Liver (tissue), 9 donors: Measurements from ENCODE around the gene REEP3. TPM values are rescaled to one million over a fixed set of nuclear protein-coding genes. Genes with fewer than 3 reads are reported as not detected.

Source experiments
- DNase-seq: peaks from one replicate; pipeline ENCODE4 v3.0.0-alpha.2; 2017; ENCODE audit warnings: low spot score
- H3K27ac ChIP-seq, 2 donors: one replicate each; pipeline ENCODE4 v1.7.0; 2013; ENCODE audit warnings: inconsistent platforms in 2 of 2, low read length in 2 of 2, control low read depth in 1 of 2, low read depth in 1 of 2, mild to moderate bottlenecking in 1 of 2
- H3K27me3 ChIP-seq, 4 donors: one replicate each; pipeline versions ENCODE4 v1.6.1 to v1.7.0; 2013; ENCODE audit warnings: low read length in 3 of 4, inconsistent platforms in 1 of 4, mild to moderate bottlenecking in 1 of 4, moderate library complexity in 1 of 4; ENCODE audit not compliant: control insufficient read depth in 4 of 4, insufficient read depth in 4 of 4
- H3K36me3 ChIP-seq, 4 donors: one replicate each; pipeline versions ENCODE4 v1.6.1 to v1.7.0; 2013; ENCODE audit warnings: low read length in 3 of 4, mild to moderate bottlenecking in 3 of 4, low read depth in 1 of 4, moderate library complexity in 1 of 4; ENCODE audit not compliant: control insufficient read depth in 4 of 4, insufficient read depth in 3 of 4
- H3K4me1 ChIP-seq, 4 donors: one replicate each; pipeline versions ENCODE4 v1.6.1 to v1.7.0; 2013; ENCODE audit warnings: low read length in 3 of 4, mild to moderate bottlenecking in 3 of 4, moderate library complexity in 1 of 4; ENCODE audit not compliant: control insufficient read depth in 4 of 4, insufficient read depth in 4 of 4
- H3K4me3 ChIP-seq, 3 donors: one replicate each; pipeline versions ENCODE4 v1.6.1 to v1.7.0; 2013; ENCODE audit warnings: low read length in 3 of 3, control low read depth in 1 of 3, low read depth in 1 of 3, mild to moderate bottlenecking in 1 of 3
- H3K9ac ChIP-seq, 2 donors: one replicate each; pipeline ENCODE4 v1.7.0; 2013; ENCODE audit warnings: low read length in 2 of 2, mild to moderate bottlenecking in 2 of 2, moderate library complexity in 2 of 2, control low read depth in 1 of 2, low read depth in 1 of 2
- H3K9me3 ChIP-seq, 4 donors: one replicate each; pipeline versions ENCODE4 v1.6.1 to v1.7.0; 2013; ENCODE audit warnings: low read length in 3 of 4; ENCODE audit not compliant: control insufficient read depth in 4 of 4
- EGR1 ChIP-seq, 2 donors: IDR thresholded peaks; 2 replicates each; pipeline ENCODE4 v1.6.1; 2016 to 2018; ENCODE audit warnings: antibody characterized with exemption in 2 of 2, low read depth in 2 of 2
- FOXA1 ChIP-seq: IDR thresholded peaks from 2 replicates; pipeline ENCODE4 v1.6.1; 2016; ENCODE audit warnings: antibody characterized with exemption
- FOXA2 ChIP-seq: IDR thresholded peaks from 2 replicates; pipeline ENCODE4 v1.6.1; 2016; ENCODE audit warnings: antibody characterized with exemption
- GABPA ChIP-seq, 2 donors: IDR thresholded peaks in 1 of 2; conservative IDR thresholded peaks in 1 of 2; 2 replicates each; pipeline ENCODE4 v1.6.1; 2016; ENCODE audit warnings: antibody characterized with exemption in 2 of 2, mild to moderate bottlenecking in 1 of 2, moderate library complexity in 1 of 2
- HNF4A ChIP-seq, 2 donors: conservative IDR thresholded peaks; 2 replicates each; pipeline ENCODE4 v1.6.1; 2016; ENCODE audit warnings: antibody characterized with exemption in 2 of 2, mild to moderate bottlenecking in 2 of 2
- HNF4G ChIP-seq: IDR thresholded peaks from 2 replicates; pipeline ENCODE4 v1.6.1; 2016; ENCODE audit warnings: antibody characterized with exemption
- JUND ChIP-seq, 2 donors: IDR thresholded peaks; 2 replicates each; pipeline ENCODE4 v1.6.1; 2016; ENCODE audit warnings: antibody characterized with exemption in 2 of 2
- NR2F2 ChIP-seq: IDR thresholded peaks from 2 replicates; pipeline ENCODE4 v1.6.1; 2016; ENCODE audit warnings: antibody characterized with exemption
- RAD21 ChIP-seq, 2 donors: IDR thresholded peaks; 2 replicates each; pipeline ENCODE4 v1.6.1; 2016; ENCODE audit warnings: antibody characterized with exemption in 2 of 2, mild to moderate bottlenecking in 2 of 2
- RXRA ChIP-seq, 2 donors: IDR thresholded peaks; 2 replicates each; pipeline ENCODE4 v1.6.1; 2017 to 2018; ENCODE audit warnings: antibody characterized with exemption in 2 of 2, mild to moderate bottlenecking in 1 of 2
- SP1 ChIP-seq: IDR thresholded peaks from 2 replicates; pipeline ENCODE4 v1.6.1; 2018; ENCODE audit warnings: antibody characterized with exemption, mild to moderate bottlenecking
- TAF1 ChIP-seq: conservative IDR thresholded peaks from 2 replicates; pipeline ENCODE4 v1.6.1; 2016; ENCODE audit warnings: antibody characterized with exemption, mild to moderate bottlenecking
- YY1 ChIP-seq: IDR thresholded peaks from 2 replicates; pipeline ENCODE4 v1.6.1; 2016; ENCODE audit warnings: antibody characterized with exemption, mild to moderate bottlenecking
- WGBS: extraction: QIAGEN DNeasy Blood & Tissue Kit; methylation state at CpG from one replicate; pipeline ENCODE4 v1.1.7; 2013; 5-methylcytosine and 5-hydroxymethylcytosine counted together
- polyA plus RNA-seq, 2 donors: library from polyadenylated mRNA; stranded (reverse) in 1 of 2; unstranded in 1 of 2; fragments of 200-250 nt in 1 of 2; fragments of >200 nt in 1 of 2; fragmentation: Nextera tagmentation in 1 of 2; extraction: Ambion mirVana in 1 of 2; gene quantifications; one replicate each; pipeline versions ENCODE4 v1.2.1 to v1.2.3, GENCODE V29; 2013 to 2015
- total RNA-seq, 2 donors: library from RNA; depleted of rRNA; stranded (reverse); fragments of >200 nt; gene quantifications; one replicate each; pipeline ENCODE4 v1.2.3, GENCODE V29; 2014
- TF ChIP-seq, protein P1 (sequence below): IDR thresholded peaks from 2 replicates; pipeline ENCODE4 v1.6.1; 2016; ENCODE audit warnings: antibody characterized with exemption, mild to moderate bottlenecking
- TF ChIP-seq, protein P2 (sequence below): fragments of 150-350 bp; IDR thresholded peaks from 2 replicates; pipeline ENCODE4 v1.5.1; 2017; ENCODE audit warnings: improper control_type of control experiment, low read depth, low read length; ENCODE audit not compliant: missing input control
- TF ChIP-seq, protein P3 (sequence below): IDR thresholded peaks from 2 replicates; pipeline ENCODE4 v1.6.1; 2016; ENCODE audit warnings: antibody characterized with exemption
- TF ChIP-seq, protein P4 (sequence below): IDR thresholded peaks from 2 replicates; pipeline ENCODE4 v1.6.1; 2016; ENCODE audit warnings: antibody characterized with exemption
- TF ChIP-seq, protein P5 (sequence below): IDR thresholded peaks from 2 replicates; pipeline ENCODE4 v1.6.1; 2016; ENCODE audit warnings: antibody characterized with exemption
- donor health status: healthy.
- donor health status: healthy.
- donor health status: healthy.
- donor health status: healthy.
- donor health status: healthy.

Gene REEP3
- total and polyA plus RNA-seq, 4 donors, result 7.9 to 26.9 (median 18.2) TPM

DNA sequence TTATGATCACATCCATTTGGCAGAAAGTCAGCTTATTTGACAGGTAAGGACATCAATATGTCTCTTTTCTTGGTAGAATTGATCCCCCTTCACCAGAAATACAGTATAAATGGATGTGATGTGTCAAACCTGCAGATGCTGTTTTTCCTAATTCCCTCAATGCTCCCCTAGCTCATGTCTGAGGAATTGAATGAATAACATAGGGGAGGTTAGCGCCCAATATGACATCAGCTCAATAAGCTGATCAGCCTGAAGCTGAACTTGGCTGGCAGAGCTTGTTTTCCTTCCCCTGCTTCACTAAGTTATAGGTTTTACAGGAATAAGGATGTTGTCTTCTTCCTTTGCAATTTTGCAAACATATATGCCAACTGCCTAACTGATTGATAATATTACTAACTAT is 132.5 kb downstream of the REEP3 start:
- no peak overlapping the region for H3K4me3 ChIP-seq
- no peak overlapping the region for H3K27ac ChIP-seq
- WGBS, result 92% methylated on average over 1 of the region's 1 CpG
- H3K4me1 ChIP-seq, result no peaks in the 10 kb centered on the region
- H3K27me3 ChIP-seq, result no peaks in the 10 kb centered on the region
- no peak for TF ChIP-seq TAF1
- TF ChIP-seq, protein P1, sequence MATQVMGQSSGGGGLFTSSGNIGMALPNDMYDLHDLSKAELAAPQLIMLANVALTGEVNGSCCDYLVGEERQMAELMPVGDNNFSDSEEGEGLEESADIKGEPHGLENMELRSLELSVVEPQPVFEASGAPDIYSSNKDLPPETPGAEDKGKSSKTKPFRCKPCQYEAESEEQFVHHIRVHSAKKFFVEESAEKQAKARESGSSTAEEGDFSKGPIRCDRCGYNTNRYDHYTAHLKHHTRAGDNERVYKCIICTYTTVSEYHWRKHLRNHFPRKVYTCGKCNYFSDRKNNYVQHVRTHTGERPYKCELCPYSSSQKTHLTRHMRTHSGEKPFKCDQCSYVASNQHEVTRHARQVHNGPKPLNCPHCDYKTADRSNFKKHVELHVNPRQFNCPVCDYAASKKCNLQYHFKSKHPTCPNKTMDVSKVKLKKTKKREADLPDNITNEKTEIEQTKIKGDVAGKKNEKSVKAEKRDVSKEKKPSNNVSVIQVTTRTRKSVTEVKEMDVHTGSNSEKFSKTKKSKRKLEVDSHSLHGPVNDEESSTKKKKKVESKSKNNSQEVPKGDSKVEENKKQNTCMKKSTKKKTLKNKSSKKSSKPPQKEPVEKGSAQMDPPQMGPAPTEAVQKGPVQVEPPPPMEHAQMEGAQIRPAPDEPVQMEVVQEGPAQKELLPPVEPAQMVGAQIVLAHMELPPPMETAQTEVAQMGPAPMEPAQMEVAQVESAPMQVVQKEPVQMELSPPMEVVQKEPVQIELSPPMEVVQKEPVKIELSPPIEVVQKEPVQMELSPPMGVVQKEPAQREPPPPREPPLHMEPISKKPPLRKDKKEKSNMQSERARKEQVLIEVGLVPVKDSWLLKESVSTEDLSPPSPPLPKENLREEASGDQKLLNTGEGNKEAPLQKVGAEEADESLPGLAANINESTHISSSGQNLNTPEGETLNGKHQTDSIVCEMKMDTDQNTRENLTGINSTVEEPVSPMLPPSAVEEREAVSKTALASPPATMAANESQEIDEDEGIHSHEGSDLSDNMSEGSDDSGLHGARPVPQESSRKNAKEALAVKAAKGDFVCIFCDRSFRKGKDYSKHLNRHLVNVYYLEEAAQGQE, result no peak
- TF ChIP-seq, protein P2, sequence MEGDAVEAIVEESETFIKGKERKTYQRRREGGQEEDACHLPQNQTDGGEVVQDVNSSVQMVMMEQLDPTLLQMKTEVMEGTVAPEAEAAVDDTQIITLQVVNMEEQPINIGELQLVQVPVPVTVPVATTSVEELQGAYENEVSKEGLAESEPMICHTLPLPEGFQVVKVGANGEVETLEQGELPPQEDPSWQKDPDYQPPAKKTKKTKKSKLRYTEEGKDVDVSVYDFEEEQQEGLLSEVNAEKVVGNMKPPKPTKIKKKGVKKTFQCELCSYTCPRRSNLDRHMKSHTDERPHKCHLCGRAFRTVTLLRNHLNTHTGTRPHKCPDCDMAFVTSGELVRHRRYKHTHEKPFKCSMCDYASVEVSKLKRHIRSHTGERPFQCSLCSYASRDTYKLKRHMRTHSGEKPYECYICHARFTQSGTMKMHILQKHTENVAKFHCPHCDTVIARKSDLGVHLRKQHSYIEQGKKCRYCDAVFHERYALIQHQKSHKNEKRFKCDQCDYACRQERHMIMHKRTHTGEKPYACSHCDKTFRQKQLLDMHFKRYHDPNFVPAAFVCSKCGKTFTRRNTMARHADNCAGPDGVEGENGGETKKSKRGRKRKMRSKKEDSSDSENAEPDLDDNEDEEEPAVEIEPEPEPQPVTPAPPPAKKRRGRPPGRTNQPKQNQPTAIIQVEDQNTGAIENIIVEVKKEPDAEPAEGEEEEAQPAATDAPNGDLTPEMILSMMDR, result no peak
- no peak for TF ChIP-seq HNF4A (conservative IDR thresholded peaks at IDR 0.05)
- TF ChIP-seq RAD21 (IDR thresholded peaks at IDR 0.05), result no peak
- TF ChIP-seq, protein P3, sequence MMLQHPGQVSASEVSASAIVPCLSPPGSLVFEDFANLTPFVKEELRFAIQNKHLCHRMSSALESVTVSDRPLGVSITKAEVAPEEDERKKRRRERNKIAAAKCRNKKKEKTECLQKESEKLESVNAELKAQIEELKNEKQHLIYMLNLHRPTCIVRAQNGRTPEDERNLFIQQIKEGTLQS, result no peak
- TF ChIP-seq SP1, result no peak
- no peak for TF ChIP-seq NR2F2
- TF ChIP-seq FOXA2, result no peak
- TF ChIP-seq JUND (IDR thresholded peaks at IDR 0.05), result no peak
- TF ChIP-seq FOXA1, result no peak
- TF ChIP-seq EGR1 (IDR thresholded peaks at IDR 0.05; ENCODE audit: low read depth in 2 of 2), result no peak
- no peak for TF ChIP-seq HNF4G
- TF ChIP-seq YY1, result no peak
- TF ChIP-seq, protein P4, sequence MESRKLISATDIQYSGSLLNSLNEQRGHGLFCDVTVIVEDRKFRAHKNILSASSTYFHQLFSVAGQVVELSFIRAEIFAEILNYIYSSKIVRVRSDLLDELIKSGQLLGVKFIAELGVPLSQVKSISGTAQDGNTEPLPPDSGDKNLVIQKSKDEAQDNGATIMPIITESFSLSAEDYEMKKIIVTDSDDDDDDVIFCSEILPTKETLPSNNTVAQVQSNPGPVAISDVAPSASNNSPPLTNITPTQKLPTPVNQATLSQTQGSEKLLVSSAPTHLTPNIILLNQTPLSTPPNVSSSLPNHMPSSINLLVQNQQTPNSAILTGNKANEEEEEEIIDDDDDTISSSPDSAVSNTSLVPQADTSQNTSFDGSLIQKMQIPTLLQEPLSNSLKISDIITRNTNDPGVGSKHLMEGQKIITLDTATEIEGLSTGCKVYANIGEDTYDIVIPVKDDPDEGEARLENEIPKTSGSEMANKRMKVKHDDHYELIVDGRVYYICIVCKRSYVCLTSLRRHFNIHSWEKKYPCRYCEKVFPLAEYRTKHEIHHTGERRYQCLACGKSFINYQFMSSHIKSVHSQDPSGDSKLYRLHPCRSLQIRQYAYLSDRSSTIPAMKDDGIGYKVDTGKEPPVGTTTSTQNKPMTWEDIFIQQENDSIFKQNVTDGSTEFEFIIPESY, result no peak
- no peak for TF ChIP-seq RXRA (IDR thresholded peaks at IDR 0.05)
- no peak for TF ChIP-seq GABPA (IDR thresholded peaks at IDR 0.05 in 1 of 2, conservative IDR thresholded peaks at IDR 0.05 in 1 of 2)
- TF ChIP-seq, protein P5, sequence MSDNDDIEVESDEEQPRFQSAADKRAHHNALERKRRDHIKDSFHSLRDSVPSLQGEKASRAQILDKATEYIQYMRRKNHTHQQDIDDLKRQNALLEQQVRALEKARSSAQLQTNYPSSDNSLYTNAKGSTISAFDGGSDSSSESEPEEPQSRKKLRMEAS, result no peak
- no peak overlapping the region for H3K9ac ChIP-seq
- no peaks in the 10 kb centered on the region for H3K9me3 ChIP-seq
- DNase-seq, result no peak
- H3K36me3 ChIP-seq, result no peaks in the 10 kb centered on the region
